Calu3 (cell line): ENCODE results near the gene TSPOAP1. TPM values are rescaled to one million over a fixed set of nuclear protein-coding genes. Genes with fewer than 3 reads are reported as not detected.

Experiments used
- BruUV-seq: library from RNA; stranded (reverse); fragments of 400-500 nt; replicated peaks from 2 replicates; lab custom pipeline; 2021; lab: Mats Ljungman, UMichigan
- CTCF ChIA-PET: fragments of 300-600 bp; sonication (Branson Sonifier 250); formaldehyde crosslinking; loops from one replicate; lab custom pipeline; 2022; ENCODE audit warnings: antibody characterized with exemption; lab: Charles Lee
- DNase-seq: peaks from one replicate; pipeline ENCODE4 v3.0.0; 2022
- H3K27ac Mint-ChIP-seq: one replicate; pipeline ENCODE4 v1.8.0; 2022; ENCODE audit warnings: mixed read lengths; ENCODE audit not compliant: unreplicated experiment
- H3K27me3 Mint-ChIP-seq: one replicate; pipeline ENCODE4 v1.8.0; 2022; ENCODE audit warnings: mixed read lengths; ENCODE audit not compliant: unreplicated experiment
- H3K36me3 Mint-ChIP-seq: one replicate; pipeline ENCODE4 v1.8.0; 2022; ENCODE audit warnings: mild to moderate bottlenecking, moderate library complexity, mixed read lengths; ENCODE audit not compliant: insufficient read depth, unreplicated experiment
- H3K4me1 Mint-ChIP-seq: one replicate; pipeline ENCODE4 v1.8.0; 2022; ENCODE audit warnings: mild to moderate bottlenecking, low read depth, mixed read lengths; ENCODE audit not compliant: unreplicated experiment
- H3K4me3 Mint-ChIP-seq: one replicate; pipeline ENCODE4 v1.8.0; 2022; ENCODE audit warnings: mild to moderate bottlenecking, low read depth, moderate library complexity, mixed read lengths; ENCODE audit not compliant: unreplicated experiment
- H3K9me3 Mint-ChIP-seq: one replicate; pipeline ENCODE4 v1.8.0; 2022; ENCODE audit warnings: low read depth, mixed read lengths; ENCODE audit not compliant: unreplicated experiment
- CTCF ChIP-seq: fragments of 200-600 bp; IDR thresholded peaks from one replicate; pipeline ENCODE4 v1.8.0; 2022; ENCODE audit warnings: antibody characterized with exemption; ENCODE audit not compliant: unreplicated experiment
- intact Hi-C: fragments of 100-400 bp; cut with micrococcal nuclease; formaldehyde crosslinking; loops from one replicate; pipeline ENCODE4 v1.10.0; 2022; ENCODE audit not compliant: unreplicated experiment
- total RNA-seq: library from RNA; stranded (reverse); gene quantifications from 2 replicates; pipeline ENCODE4 v1.2.3, GENCODE V29; 2022

TSPOAP1 gene
- total RNA-seq, 1 experiment from 2014 or later: not detected

GRCh38 chr17:58364270-58364942, 35.8 kb upstream of the TSPOAP1 start:
- intact Hi-C loops: no loop called here
- BruUV-seq: no TSS peak
- H3K4me3 Mint-ChIP-seq: no peak overlapping the region

GRCh38 chr17:58363457-58364185, 35.0 kb upstream of the TSPOAP1 start:
- CTCF ChIA-PET: interaction anchor here (0.9 to 2.0 kb wide), 2 partner anchors 11 to 13 kb away, joined by 4 to 8 read pairs; partner anchors contain the start of gene SUPT4H1
- intact Hi-C loops: no loop called here
- H3K4me3 Mint-ChIP-seq: no peak overlapping the region

More at GRCh38 chr17:58364270-58364942, 35.8 kb upstream of the TSPOAP1 start:
- Mint-ChIP-seq H3K9me3 (no peaks in the 10 kb centered on the region), H3K4me1 (peaks cover 3% of the 10 kb centered on the region), H3K27me3 (no peaks in the 10 kb centered on the region), H3K27ac (no peak overlapping the region), H3K36me3 (no peaks in the 10 kb centered on the region)
- CTCF ChIA-PET: interaction anchor here (0.9 to 2.0 kb wide), 2 partner anchors 12 to 13 kb away, joined by 4 to 8 read pairs; partner anchors contain the start of gene SUPT4H1
- no peak for DNase-seq
- TF ChIP-seq CTCF: no peak

GRCh38 chr17:58362368-58363014, 33.9 kb upstream of the TSPOAP1 start:
- no peaks in the 10 kb centered on the region for H3K36me3 Mint-ChIP-seq
- no peaks in the 10 kb centered on the region for H3K4me1 Mint-ChIP-seq
- H3K27me3 Mint-ChIP-seq: no peaks in the 10 kb centered on the region
- no peak overlapping the region for H3K27ac Mint-ChIP-seq
- no TSS peak for BruUV-seq
- no peak overlapping the region for H3K4me3 Mint-ChIP-seq
- H3K9me3 Mint-ChIP-seq: no peaks in the 10 kb centered on the region
- no peak for DNase-seq
- intact Hi-C loops: no loop called here
- no peak for TF ChIP-seq CTCF
- CTCF ChIA-PET: interaction anchor here (1.0 to 2.0 kb wide), 2 partner anchors 10 to 55 kb away, joined by 3 to 8 read pairs; partner anchors contain the start of gene SUPT4H1

More at GRCh38 chr17:58363457-58364185, 35.0 kb upstream of the TSPOAP1 start:
- no TSS peak for BruUV-seq
- Mint-ChIP-seq H3K4me1 (no peaks in the 10 kb centered on the region), H3K27ac (no peak overlapping the region), H3K36me3 (no peaks in the 10 kb centered on the region), H3K27me3 (no peaks in the 10 kb centered on the region), H3K9me3 (no peaks in the 10 kb centered on the region)
- no peak for TF ChIP-seq CTCF
- DNase-seq: no peak

GRCh38 chr17:58360296-58361063, 31.9 kb upstream of the TSPOAP1 start:
- Mint-ChIP-seq H3K9me3 (no peaks in the 10 kb centered on the region), H3K4me1 (no peaks in the 10 kb centered on the region), H3K36me3 (peaks cover 6% of the 10 kb centered on the region), H3K27me3 (no peaks in the 10 kb centered on the region), H3K27ac (no peak overlapping the region), H3K4me3 (no peak overlapping the region)
- no peak for DNase-seq
- CTCF ChIA-PET: interaction anchor here (0.6 kb wide), 1 partner anchor 856 kb away, joined by 3 read pairs; no protein-coding TSS in a partner anchor
- no peak for TF ChIP-seq CTCF
- intact Hi-C loops: no loop called here
- BruUV-seq: no TSS peak
